Activated naive CD4-positive, alpha-beta T cell treated with anti-CD3 and anti-CD28 coated beads, Interleukin-2, amount 50 U/mL, for 24 hours (primary cell): Measurements from ENCODE around the gene SPATA1.
A peak's percentile ranks its signal among the peaks of the same experiment; 100 is the strongest.
"Not testable (repeated sequence)": the region's sequence is repeated elsewhere in the genome, so short reads cannot be mapped to it uniquely, and the experiment has no call there.

Experiments
- H3K27ac Mint-ChIP-seq: one replicate; pipeline ENCODE4 v1.8.0; 2021; ENCODE audit warnings: mild to moderate bottlenecking, mixed read lengths
- H3K27me3 Mint-ChIP-seq: one replicate; pipeline ENCODE4 v1.8.0; 2021; ENCODE audit warnings: mixed read lengths
- H3K36me3 Mint-ChIP-seq: one replicate; pipeline ENCODE4 v1.8.0; 2021; ENCODE audit warnings: mixed read lengths
- H3K4me1 Mint-ChIP-seq: one replicate; pipeline ENCODE4 v1.8.0; 2021; ENCODE audit warnings: mixed read lengths
- H3K4me3 Mint-ChIP-seq: one replicate; pipeline ENCODE4 v1.8.0; 2021; ENCODE audit warnings: mild to moderate bottlenecking, mixed read lengths
- H3K9me3 Mint-ChIP-seq: one replicate; pipeline ENCODE4 v1.8.0; 2021; ENCODE audit warnings: mixed read lengths

Gene SPATA1

DNA sequence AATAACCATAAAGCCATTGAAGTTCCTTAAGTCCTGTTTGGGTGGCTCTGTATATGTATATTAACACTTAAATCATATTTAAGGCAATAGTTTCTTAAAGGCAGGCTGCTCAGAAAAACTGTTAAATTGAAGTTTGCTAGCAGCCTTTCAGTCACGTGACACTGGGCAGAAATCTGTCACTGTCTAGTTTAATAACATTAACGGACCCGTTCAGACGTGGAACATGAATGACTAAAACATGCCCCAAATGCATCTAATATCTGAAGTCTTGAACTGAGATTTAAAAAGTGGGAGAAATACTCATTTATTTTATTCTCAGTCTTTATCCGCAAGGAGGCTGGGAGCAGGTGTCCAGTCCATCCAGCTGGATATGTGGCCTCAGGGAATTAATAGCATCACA is 3.3 kb upstream of the SPATA1 start:
- peak overlapping the region; percentile 96 for H3K4me3 Mint-ChIP-seq
- H3K9me3 Mint-ChIP-seq, result no peaks in the 10 kb centered on the region
- no peaks in the 10 kb centered on the region for H3K27me3 Mint-ChIP-seq
- peaks cover 11% of the 10 kb centered on the region for H3K36me3 Mint-ChIP-seq
- no peak overlapping the region for H3K27ac Mint-ChIP-seq
- H3K4me1 Mint-ChIP-seq, result peaks cover 65% of the 10 kb centered on the region

DNA sequence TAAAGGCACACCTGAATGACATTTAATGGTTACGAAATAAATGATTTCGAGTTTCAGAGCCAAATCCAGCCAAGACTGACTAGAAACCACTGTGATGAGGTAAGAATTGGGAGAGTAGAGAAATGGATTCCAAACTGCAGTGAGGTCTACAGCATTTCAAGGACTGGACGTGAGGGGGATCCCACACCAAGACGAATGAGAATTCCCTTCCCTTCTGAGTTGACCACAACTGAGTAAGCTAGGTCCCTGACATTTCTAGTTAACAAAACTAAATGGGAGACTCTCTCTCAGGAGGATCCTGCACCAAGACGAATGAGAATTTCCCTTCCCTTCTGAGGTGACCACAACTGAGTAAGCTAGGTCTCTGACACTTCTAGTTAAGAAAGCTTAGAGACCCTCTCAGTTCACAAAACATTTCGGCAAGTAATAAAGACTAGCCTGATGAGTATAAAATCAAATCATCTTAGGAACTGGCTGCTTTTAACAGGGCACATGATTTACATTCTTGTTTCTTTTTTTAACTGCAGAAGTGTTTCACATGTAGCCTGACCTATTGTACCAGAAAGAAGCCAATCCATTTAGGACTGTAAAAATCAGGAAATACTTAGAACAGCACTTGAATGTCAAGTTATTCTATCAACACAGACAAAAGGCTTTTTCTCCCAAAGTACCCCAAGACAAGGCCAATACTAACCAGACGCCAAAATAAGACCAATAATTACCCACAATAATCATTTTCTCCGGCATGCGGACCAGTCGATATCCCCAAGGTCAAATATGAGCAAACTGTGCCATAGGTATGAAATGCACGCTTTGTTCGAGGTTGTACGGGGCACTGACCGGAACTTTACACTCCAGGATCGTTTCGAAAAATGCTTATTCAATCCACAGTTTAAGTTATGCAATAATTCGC is 1.4 kb upstream of the SPATA1 start:
- Mint-ChIP-seq H3K9me3 (peaks cover 6% of the 10 kb centered on the region), H3K36me3 (peaks cover 14% of the 10 kb centered on the region), H3K4me3 (peak overlapping the region; percentile 96), H3K27me3 (no peaks in the 10 kb centered on the region), H3K27ac (peak overlapping the region; percentile 99), H3K4me1 (peaks cover 62% of the 10 kb centered on the region)

DNA sequence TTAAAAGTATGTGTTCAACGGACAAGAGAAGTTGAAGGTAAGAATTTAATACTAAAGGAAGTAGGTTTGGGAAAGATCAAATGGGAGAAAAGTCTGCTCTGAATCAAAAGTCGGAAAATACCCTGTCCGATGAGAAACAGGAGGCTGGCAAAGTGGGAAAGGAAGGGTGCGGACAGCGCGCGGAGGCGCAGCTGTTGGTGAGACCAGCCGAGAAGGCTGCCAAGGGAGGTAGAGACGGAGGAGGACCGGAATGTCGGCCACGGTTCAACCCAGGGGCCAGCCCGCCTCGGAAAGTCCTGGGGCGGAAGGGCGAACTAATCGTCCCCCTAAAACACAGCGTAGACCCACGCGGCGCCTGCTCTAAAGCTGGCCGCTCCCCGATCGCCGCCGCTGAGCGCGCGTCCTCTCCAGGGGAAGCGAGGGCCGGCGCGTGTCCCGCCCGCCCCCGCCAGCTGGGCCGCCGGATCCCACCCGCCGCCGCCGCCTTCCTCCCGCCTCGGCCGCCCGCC is 639 bp upstream of the SPATA1 start:
- H3K4me3 Mint-ChIP-seq, result peak overlapping the region; percentile 96
- peaks cover 6% of the 10 kb centered on the region for H3K9me3 Mint-ChIP-seq
- H3K36me3 Mint-ChIP-seq, result peaks cover 16% of the 10 kb centered on the region
- no peaks in the 10 kb centered on the region for H3K27me3 Mint-ChIP-seq
- H3K4me1 Mint-ChIP-seq, result peaks cover 56% of the 10 kb centered on the region
- peak overlapping the region; percentile 99 for H3K27ac Mint-ChIP-seq

DNA sequence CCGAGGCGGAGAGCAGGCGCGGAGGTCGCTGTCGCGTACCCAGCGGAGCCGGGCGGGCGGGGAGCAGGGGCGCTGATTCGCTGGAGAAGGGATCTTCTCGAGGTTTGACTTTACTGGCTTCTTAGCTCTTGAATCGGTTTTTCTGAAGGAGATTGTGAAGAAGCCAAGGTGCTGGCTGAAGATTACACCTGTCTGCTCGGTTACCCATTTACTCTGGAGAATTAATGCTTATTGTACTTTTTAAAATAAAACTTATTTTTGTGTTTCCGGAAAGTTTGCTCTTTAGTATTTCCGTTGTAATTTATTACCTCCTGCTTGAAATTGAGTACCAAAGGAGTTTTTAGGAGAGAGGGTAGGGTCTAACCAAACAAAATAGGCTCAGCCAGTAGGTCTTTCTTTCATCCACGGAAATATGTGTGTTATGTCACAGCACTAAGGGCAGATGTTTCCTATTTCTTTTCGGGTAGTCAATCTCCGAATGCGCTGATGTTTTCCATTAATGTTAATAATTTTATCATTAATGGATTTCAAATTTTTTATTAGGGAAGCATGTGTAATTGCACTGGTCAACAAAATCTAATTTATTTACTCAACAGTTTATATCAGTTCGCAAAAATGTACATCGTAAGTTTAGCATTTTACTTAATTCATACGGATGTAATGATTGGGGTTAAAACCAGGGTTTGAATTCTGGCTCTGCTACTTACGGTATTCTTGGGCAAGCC is 705 bp downstream of the SPATA1 start:
- Mint-ChIP-seq H3K4me1 (peaks cover 43% of the 10 kb centered on the region), H3K27me3 (no peaks in the 10 kb centered on the region), H3K36me3 (peaks cover 15% of the 10 kb centered on the region), H3K27ac (peak overlapping the region; percentile 95), H3K4me3 (peak overlapping the region; percentile 96), H3K9me3 (peaks cover 6% of the 10 kb centered on the region)

DNA sequence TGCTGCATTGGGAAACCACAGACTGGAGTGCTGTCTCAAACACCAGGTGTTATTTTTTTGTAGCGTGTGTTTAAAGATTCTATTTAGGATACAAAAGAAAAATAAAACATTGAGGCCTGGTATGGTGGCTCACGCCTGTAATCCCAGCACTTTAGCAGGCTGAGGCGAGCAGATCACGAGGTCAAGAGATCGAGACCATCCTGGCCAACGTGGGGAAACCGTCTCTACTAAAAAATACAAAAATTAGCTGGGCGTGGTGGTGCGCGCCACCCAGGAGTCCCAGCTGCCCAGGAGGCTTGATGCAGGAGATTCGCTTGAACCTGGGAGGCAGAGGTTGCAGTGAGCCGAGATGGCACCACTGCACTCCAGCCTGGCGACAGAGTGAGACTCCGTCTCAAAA is 1.7 kb downstream of the SPATA1 start:
- not testable (repeated sequence) for H3K4me3 Mint-ChIP-seq, H3K27ac Mint-ChIP-seq

DNA sequence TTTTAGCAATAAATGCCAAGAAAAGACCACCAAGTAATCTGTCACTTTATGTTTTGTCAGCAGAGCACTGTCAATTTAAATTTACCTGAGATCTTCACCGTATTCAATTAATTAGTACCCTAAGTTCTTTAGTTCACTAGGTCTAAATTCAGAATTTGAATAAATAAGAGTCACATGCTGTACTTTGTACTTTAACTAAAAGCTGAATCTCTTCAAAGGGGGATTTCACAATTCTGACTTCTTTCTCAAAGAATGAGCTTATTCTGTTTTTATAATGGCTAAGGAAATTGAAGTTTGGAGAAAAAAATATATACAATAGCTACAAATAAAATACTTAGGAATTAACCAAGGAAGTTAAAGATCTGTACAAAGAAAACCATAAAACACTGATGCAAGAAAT is 2.3 kb downstream of the SPATA1 start:
- H3K27me3 Mint-ChIP-seq, result no peaks in the 10 kb centered on the region
- H3K4me3 Mint-ChIP-seq, result peak overlapping the region; percentile 8
- H3K4me1 Mint-ChIP-seq, result peaks cover 29% of the 10 kb centered on the region
- peaks cover 15% of the 10 kb centered on the region for H3K36me3 Mint-ChIP-seq
- no peak overlapping the region for H3K27ac Mint-ChIP-seq
- H3K9me3 Mint-ChIP-seq, result peaks cover 6% of the 10 kb centered on the region

More for the DNA sequence above, 1.7 kb downstream of the SPATA1 start:
- Mint-ChIP-seq H3K4me1 (peaks cover 35% of the 10 kb centered on the region), H3K36me3 (peaks cover 15% of the 10 kb centered on the region)
- not testable (repeated sequence) for H3K9me3 Mint-ChIP-seq, H3K27me3 Mint-ChIP-seq

DNA sequence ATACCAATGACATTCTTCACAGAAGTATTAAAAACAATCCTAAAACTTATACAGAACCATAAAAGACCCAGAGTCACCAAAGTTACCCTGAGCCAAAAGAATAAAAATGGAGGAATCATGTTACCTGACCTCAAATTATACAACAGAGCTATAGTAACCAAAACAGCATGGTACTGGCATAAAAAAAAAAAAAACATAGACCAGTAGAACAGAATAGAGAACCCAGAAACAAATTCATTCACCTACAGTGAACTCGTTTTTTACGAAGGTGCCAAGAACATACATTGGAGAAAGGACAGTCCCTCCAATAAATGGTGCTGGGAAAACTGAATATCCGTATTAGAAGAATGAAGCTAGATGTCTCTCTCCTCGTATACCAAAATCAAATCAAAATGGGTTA is 2.8 kb downstream of the SPATA1 start:
- H3K36me3 Mint-ChIP-seq, result peaks cover 15% of the 10 kb centered on the region
- no peaks in the 10 kb centered on the region for H3K27me3 Mint-ChIP-seq
- H3K9me3 Mint-ChIP-seq, result peaks cover 6% of the 10 kb centered on the region
- H3K4me1 Mint-ChIP-seq, result peaks cover 24% of the 10 kb centered on the region
- H3K27ac Mint-ChIP-seq, result no peak overlapping the region
- no peak overlapping the region for H3K4me3 Mint-ChIP-seq

DNA sequence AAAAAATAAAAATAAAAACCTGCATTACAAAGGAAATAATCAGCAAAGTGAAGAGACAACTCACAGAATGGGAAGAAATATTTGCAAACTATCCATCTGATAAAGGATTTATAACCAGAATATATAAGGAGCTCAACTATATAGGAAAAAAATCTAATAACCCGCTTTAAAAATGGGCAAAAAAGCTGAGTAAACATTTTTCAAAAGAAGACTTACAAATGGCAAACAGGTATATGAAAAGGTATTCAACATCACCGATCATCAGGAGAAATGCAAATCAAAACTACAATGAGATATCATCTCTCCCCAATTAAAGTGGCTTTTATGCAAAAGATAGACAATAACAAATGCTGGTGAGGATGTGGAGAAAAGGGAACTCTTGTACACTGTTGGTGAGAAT is 4.0 kb downstream of the SPATA1 start:
- no peak overlapping the region for H3K4me3 Mint-ChIP-seq
- no peaks in the 10 kb centered on the region for H3K27me3 Mint-ChIP-seq
- H3K9me3 Mint-ChIP-seq, result peaks cover 6% of the 10 kb centered on the region
- H3K27ac Mint-ChIP-seq, result no peak overlapping the region
- peaks cover 14% of the 10 kb centered on the region for H3K4me1 Mint-ChIP-seq
- H3K36me3 Mint-ChIP-seq, result peaks cover 13% of the 10 kb centered on the region

DNA sequence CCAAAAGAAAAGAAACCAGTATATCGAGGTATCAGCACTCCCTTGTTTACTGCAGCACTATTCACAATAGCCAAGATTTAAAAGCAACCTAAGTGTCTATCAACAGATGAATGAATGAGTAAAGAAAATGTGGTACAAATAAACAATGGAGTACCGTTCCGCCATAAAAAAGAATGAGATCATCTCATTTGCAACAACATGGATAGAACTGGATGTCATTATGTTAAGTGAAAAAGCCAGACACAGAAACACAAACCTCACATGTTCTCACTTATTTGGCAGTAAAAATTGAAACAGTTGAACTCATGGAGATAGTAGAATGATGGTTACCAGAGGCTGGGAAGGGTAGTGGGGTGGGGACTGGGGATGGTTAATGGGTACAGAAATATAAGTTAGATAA is 4.5 kb downstream of the SPATA1 start:
- H3K4me3 Mint-ChIP-seq, result no peak overlapping the region
- H3K27ac Mint-ChIP-seq, result no peak overlapping the region
- peaks cover 14% of the 10 kb centered on the region for H3K4me1 Mint-ChIP-seq
- H3K27me3 Mint-ChIP-seq, result no peaks in the 10 kb centered on the region
- H3K9me3 Mint-ChIP-seq, result peaks cover 6% of the 10 kb centered on the region
- peaks cover 9% of the 10 kb centered on the region for H3K36me3 Mint-ChIP-seq

DNA sequence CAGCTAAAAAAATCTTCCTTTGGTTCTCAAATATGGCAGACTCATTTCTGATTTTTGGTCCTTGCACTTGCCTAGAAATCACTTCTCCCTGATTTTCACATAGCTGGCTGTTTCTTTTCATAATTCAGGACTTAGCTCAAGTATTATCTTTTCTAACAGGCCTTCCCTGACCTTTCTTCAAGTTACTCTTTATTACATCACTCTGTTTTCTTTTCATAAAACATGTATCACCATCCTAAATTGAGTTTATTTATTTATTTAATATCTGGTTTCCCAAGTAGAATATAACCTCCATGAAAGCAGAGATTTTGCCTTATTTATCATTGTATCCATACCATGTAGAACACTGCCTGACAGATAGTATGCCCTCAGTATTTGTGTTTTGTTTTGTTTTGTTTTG is 18.4 kb downstream of the SPATA1 start:
- Mint-ChIP-seq H3K27ac (no peak overlapping the region), H3K9me3 (no peaks in the 10 kb centered on the region), H3K27me3 (no peaks in the 10 kb centered on the region), H3K4me1 (no peaks in the 10 kb centered on the region), H3K4me3 (no peak overlapping the region), H3K36me3 (peaks cover 7% of the 10 kb centered on the region)

DNA sequence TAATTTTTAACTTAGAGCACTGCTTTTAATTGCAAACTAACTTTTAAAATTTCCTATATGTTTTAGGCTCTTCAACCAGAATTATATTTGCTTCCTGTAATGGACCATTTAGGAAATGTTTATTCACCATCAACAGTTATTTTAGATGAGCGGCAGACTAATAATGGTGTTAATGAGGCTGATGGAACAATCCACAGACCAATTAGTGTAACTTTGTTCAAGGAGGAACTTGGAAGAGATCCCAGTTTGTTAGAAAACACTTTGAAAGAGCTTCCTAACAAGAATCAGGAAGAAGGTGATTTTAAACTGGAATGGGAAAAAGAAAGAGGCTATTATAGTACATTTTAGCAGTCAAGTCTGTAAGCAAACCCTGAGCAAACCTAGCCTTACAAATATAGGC is 19.6 kb downstream of the SPATA1 start:
- no peaks in the 10 kb centered on the region for H3K27me3 Mint-ChIP-seq

DNA sequence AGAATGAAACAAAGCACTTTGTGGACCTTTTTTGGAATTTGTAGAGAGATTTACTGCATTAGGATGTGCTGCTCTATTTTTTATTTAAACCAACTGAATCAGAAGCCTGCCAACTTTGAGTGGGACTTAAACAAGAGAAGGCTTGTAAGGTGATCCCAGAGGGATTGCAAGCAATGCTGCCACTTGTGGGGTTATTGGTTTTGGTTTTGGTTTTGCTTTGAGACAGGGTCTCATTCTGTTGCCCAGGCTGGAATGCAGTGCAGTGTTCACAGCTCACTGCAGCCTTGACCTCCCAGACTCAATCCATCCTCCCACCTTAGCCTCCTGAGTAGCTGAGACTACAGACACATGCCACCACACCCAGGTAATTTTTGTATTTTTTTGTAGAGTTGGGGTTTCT is 32.4 kb downstream of the SPATA1 start:
- H3K27me3 Mint-ChIP-seq, result no peaks in the 10 kb centered on the region
- peaks cover 12% of the 10 kb centered on the region for H3K4me1 Mint-ChIP-seq
- peak overlapping the region; percentile 41 for H3K27ac Mint-ChIP-seq
- H3K9me3 Mint-ChIP-seq, result no peaks in the 10 kb centered on the region
- H3K4me3 Mint-ChIP-seq, result no peak overlapping the region
- H3K36me3 Mint-ChIP-seq, result peaks cover 14% of the 10 kb centered on the region

More for the DNA sequence above, 19.6 kb downstream of the SPATA1 start:
- Mint-ChIP-seq H3K9me3 (no peaks in the 10 kb centered on the region), H3K36me3 (peaks cover 7% of the 10 kb centered on the region), H3K4me1 (no peaks in the 10 kb centered on the region), H3K27ac (no peak overlapping the region), H3K4me3 (no peak overlapping the region)

DNA sequence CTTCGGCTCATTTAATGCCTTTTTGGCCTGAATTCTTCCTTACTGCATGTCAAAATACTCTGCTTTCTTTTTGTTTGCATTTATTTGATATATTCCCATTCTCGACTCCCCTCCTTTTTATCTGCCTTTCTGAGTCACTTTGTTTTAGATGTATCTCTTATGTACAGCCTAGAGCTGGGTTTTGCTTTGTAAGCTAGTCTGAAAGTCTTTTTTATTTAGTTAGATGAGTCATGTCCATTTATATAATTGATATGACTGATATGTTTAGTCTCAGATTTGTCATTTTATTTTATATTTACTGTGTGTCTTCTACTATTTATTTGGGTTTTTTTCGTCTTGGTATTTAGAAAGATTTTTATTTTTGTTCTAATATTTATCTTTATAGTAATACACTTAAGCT is 33.8 kb downstream of the SPATA1 start:
- Mint-ChIP-seq H3K27me3 (no peaks in the 10 kb centered on the region), H3K36me3 (peaks cover 12% of the 10 kb centered on the region), H3K4me1 (peaks cover 12% of the 10 kb centered on the region), H3K27ac (peak overlapping the region; percentile 0), H3K4me3 (no peak overlapping the region), H3K9me3 (no peaks in the 10 kb centered on the region)

DNA sequence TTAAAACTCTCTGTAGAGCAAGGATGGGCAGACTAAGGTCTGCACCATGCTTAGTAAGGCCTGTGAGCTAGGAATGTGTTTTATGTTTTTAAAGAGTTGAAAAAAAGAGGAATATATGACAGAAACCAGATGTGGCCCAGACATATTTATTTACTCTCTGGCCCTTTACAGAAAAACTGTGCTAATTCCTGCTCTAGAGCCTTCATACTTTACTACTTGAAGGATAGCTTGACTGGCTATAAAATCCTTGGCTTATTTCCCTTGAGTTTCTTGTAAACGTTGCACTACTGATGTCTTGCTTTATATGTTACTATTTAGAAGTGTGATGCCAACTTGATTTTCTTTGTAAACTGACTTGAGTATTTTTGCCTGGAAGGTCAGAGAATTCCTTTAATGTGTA is 34.6 kb downstream of the SPATA1 start:
- H3K9me3 Mint-ChIP-seq, result no peaks in the 10 kb centered on the region

DNA sequence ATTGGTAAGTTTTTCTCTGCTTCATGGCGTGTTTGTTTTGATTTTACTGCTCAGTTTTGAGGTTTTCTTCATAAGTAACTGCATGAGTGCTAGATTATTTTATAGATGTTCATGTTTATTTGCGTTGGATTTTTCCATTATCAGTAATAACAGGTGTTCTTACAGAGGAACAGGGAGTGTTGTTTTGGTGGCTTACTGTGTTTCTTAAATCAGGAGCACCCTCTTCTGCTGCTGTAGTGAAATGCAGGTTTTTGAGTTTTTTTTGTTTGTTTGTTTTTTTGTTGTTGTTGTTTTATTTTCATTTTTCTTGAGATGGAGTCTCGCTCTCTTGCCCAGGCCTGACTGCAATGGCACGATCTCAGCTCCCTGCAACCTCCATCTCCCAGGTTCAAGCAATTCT is 35.5 kb downstream of the SPATA1 start:
- Mint-ChIP-seq H3K27ac (no peak overlapping the region), H3K36me3 (peaks cover 11% of the 10 kb centered on the region), H3K27me3 (no peaks in the 10 kb centered on the region), H3K4me1 (peaks cover 12% of the 10 kb centered on the region), H3K9me3 (no peaks in the 10 kb centered on the region), H3K4me3 (no peak overlapping the region)

More for the DNA sequence above, 34.6 kb downstream of the SPATA1 start:
- Mint-ChIP-seq H3K27me3 (no peaks in the 10 kb centered on the region), H3K36me3 (peaks cover 11% of the 10 kb centered on the region), H3K27ac (no peak overlapping the region), H3K4me1 (peaks cover 12% of the 10 kb centered on the region), H3K4me3 (no peak overlapping the region)

DNA sequence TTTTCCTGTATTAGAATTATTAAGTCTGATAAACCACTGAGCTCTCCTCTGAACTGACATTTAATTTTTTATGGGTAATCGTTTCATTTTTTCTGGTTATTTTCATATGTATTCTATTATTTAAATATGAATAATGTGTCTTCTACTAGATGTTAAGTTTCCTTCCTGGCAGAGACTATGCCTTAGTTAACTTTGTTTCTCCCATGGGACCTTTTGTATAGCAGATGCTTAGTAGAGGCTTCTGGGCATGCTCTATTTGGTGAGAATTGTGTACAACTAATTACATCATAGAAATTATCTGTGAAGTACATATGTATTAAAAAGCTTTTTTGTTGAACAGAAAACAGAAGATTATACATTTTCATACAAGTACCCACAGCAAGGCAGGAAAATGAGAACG is 44.6 kb downstream of the SPATA1 start:
- Mint-ChIP-seq H3K4me3 (no peak overlapping the region), H3K27ac (no peak overlapping the region), H3K9me3 (no peaks in the 10 kb centered on the region), H3K36me3 (peaks cover 2% of the 10 kb centered on the region), H3K27me3 (no peaks in the 10 kb centered on the region), H3K4me1 (no peaks in the 10 kb centered on the region)
